Central memory CD8-positive, alpha-beta T cell (primary cell): ENCODE results near the gene GMEB1.
"Not testable (repeated sequence)": the region's sequence is repeated elsewhere in the genome, so short reads cannot be mapped to it uniquely, and the experiment has no call there.

Experiments used
- ATAC-seq: fragments of 150-1000 bp; cut with Tn5 transposase; replicated peaks from 2 replicates; pipeline ENCODE4 v1.10.0; 2022; ENCODE audit warnings: mild to moderate bottlenecking, moderate FRiP score, moderate number of reproducible peaks; ENCODE audit not compliant: poor library complexity, severe bottlenecking; ENCODE audit errors: extremely low read depth
- DNase-seq, 2 donors: peaks; one replicate each; pipeline ENCODE4 v3.0.0; 2021; ENCODE audit warnings: low spot score in 2 of 2
- H3K27ac Mint-ChIP-seq: one replicate; pipeline ENCODE4 v1.8.0; 2022; ENCODE audit warnings: low read depth, mild to moderate bottlenecking, moderate library complexity, mixed read lengths
- H3K27me3 Mint-ChIP-seq: one replicate; pipeline ENCODE4 v1.8.0; 2022; ENCODE audit warnings: mixed read lengths
- H3K36me3 Mint-ChIP-seq: one replicate; pipeline ENCODE4 v1.8.0; 2022; ENCODE audit warnings: mild to moderate bottlenecking, moderate library complexity, mixed read lengths; ENCODE audit not compliant: insufficient read depth
- H3K4me1 Mint-ChIP-seq: one replicate; pipeline ENCODE4 v1.8.0; 2022; ENCODE audit warnings: mixed read lengths
- H3K4me3 Mint-ChIP-seq: one replicate; pipeline ENCODE4 v1.8.0; 2022; ENCODE audit warnings: mild to moderate bottlenecking, moderate library complexity, mixed read lengths
- H3K9me3 Mint-ChIP-seq: one replicate; pipeline ENCODE4 v1.8.0; 2022; ENCODE audit warnings: mixed read lengths

Gene GMEB1

GRCh38 chr1:28653063-28653462 lies 15.5 kb upstream of the GMEB1 start:
- not testable (repeated sequence) for H3K4me3 Mint-ChIP-seq, ATAC-seq, H3K27me3 Mint-ChIP-seq, H3K9me3 Mint-ChIP-seq, DNase-seq, H3K27ac Mint-ChIP-seq, H3K4me1 Mint-ChIP-seq
- peaks cover 11% of the 10 kb centered on the region for H3K36me3 Mint-ChIP-seq

GRCh38 chr1:28653870-28654269 lies 14.7 kb upstream of the GMEB1 start:
- ATAC-seq, H3K4me1 Mint-ChIP-seq, H3K27me3 Mint-ChIP-seq, H3K9me3 Mint-ChIP-seq, H3K27ac Mint-ChIP-seq, DNase-seq, H3K4me3 Mint-ChIP-seq, H3K36me3 Mint-ChIP-seq: not testable (repeated sequence)

- DNase-seq, H3K4me1 Mint-ChIP-seq, H3K36me3 Mint-ChIP-seq, H3K4me3 Mint-ChIP-seq, ATAC-seq, H3K9me3 Mint-ChIP-seq, H3K27ac Mint-ChIP-seq, H3K27me3 Mint-ChIP-seq: not testable (repeated sequence)
These were observed 12.9 kb upstream of the GMEB1 start for GRCh38 chr1:28655448-28656311.

- DNase-seq (no peak), ATAC-seq (no peak)
- Mint-ChIP-seq H3K9me3 (no peaks in the 10 kb centered on the region), H3K4me1 (no peaks in the 10 kb centered on the region), H3K4me3 (no peak overlapping the region), H3K27ac (no peak overlapping the region), H3K36me3 (no peaks in the 10 kb centered on the region), H3K27me3 (no peaks in the 10 kb centered on the region)
These were observed 12.2 kb upstream of the GMEB1 start for GRCh38 chr1:28656335-28656734.

- DNase-seq (no peak), ATAC-seq (no peak)
- Mint-ChIP-seq H3K27me3 (no peaks in the 10 kb centered on the region), H3K27ac (no peak overlapping the region), H3K9me3 (no peaks in the 10 kb centered on the region), H3K36me3 (peaks cover 7% of the 10 kb centered on the region), H3K4me1 (peaks cover 5% of the 10 kb centered on the region), H3K4me3 (no peak overlapping the region)
These were observed 4.6 kb upstream of the GMEB1 start for GRCh38 chr1:28663871-28664470.

GRCh38 chr1:28666806-28667205 lies 1.8 kb upstream of the GMEB1 start:
- DNase-seq (no peak), ATAC-seq (no peak)
- H3K27me3 Mint-ChIP-seq = no peaks in the 10 kb centered on the region
- H3K4me3 Mint-ChIP-seq = peak overlapping the region; percentile 18
- H3K9me3 Mint-ChIP-seq = no peaks in the 10 kb centered on the region
- H3K27ac Mint-ChIP-seq = peak overlapping the region; percentile 59
- peaks cover 17% of the 10 kb centered on the region for H3K4me1 Mint-ChIP-seq
- peaks cover 9% of the 10 kb centered on the region for H3K36me3 Mint-ChIP-seq

- DNase-seq = peak; percentile 13 to 21
These were observed 556 bp downstream of the GMEB1 start for GRCh38 chr1:28668956-28669723.

GRCh38 chr1:28671254-28671780 lies 2.7 kb downstream of the GMEB1 start:
- Mint-ChIP-seq H3K36me3 (peaks cover 11% of the 10 kb centered on the region), H3K27ac (no peak overlapping the region), H3K9me3 (no peaks in the 10 kb centered on the region), H3K27me3 (no peaks in the 10 kb centered on the region), H3K4me3 (no peak overlapping the region), H3K4me1 (peaks cover 17% of the 10 kb centered on the region)
- no peak for DNase-seq
- no peak for ATAC-seq

More at GRCh38 chr1:28668956-28669723, 556 bp downstream of the GMEB1 start:
- ATAC-seq = peak; percentile 72
- Mint-ChIP-seq H3K27ac (peak overlapping the region; percentile 91), H3K4me3 (peak overlapping the region; percentile 80), H3K4me1 (peaks cover 17% of the 10 kb centered on the region), H3K9me3 (no peaks in the 10 kb centered on the region), H3K36me3 (peaks cover 11% of the 10 kb centered on the region), H3K27me3 (no peaks in the 10 kb centered on the region)

- not testable (repeated sequence) for ATAC-seq, H3K27me3 Mint-ChIP-seq, H3K9me3 Mint-ChIP-seq, H3K4me3 Mint-ChIP-seq, DNase-seq, H3K27ac Mint-ChIP-seq
- Mint-ChIP-seq H3K36me3 (peaks cover 10% of the 10 kb centered on the region), H3K4me1 (peaks cover 17% of the 10 kb centered on the region)
These were observed 4.4 kb downstream of the GMEB1 start for GRCh38 chr1:28672971-28673370.

- peaks cover 2% of the 10 kb centered on the region for H3K4me1 Mint-ChIP-seq
- no peak overlapping the region for H3K27ac Mint-ChIP-seq
- H3K4me3 Mint-ChIP-seq = no peak overlapping the region
- ATAC-seq = no peak
- no peaks in the 10 kb centered on the region for H3K9me3 Mint-ChIP-seq
- H3K27me3 Mint-ChIP-seq = no peaks in the 10 kb centered on the region
- peaks cover 6% of the 10 kb centered on the region for H3K36me3 Mint-ChIP-seq
- no peak for DNase-seq
These were observed 7.3 kb downstream of the GMEB1 start for GRCh38 chr1:28675924-28676257.

- H3K4me1 Mint-ChIP-seq = peaks cover 5% of the 10 kb centered on the region
- no peak overlapping the region for H3K4me3 Mint-ChIP-seq
- ATAC-seq (no peak), DNase-seq (no peak)
- no peaks in the 10 kb centered on the region for H3K27me3 Mint-ChIP-seq
- no peaks in the 10 kb centered on the region for H3K9me3 Mint-ChIP-seq
- H3K27ac Mint-ChIP-seq = no peak overlapping the region
- H3K36me3 Mint-ChIP-seq = peaks cover 27% of the 10 kb centered on the region
These were observed 11.6 kb downstream of the GMEB1 start for GRCh38 chr1:28680151-28680550.

- Mint-ChIP-seq H3K9me3 (no peaks in the 10 kb centered on the region), H3K4me3 (no peak overlapping the region), H3K27me3 (no peaks in the 10 kb centered on the region), H3K36me3 (peaks cover 36% of the 10 kb centered on the region), H3K4me1 (peaks cover 11% of the 10 kb centered on the region), H3K27ac (no peak overlapping the region)
- DNase-seq = no peak
- no peak for ATAC-seq
These were observed 14.3 kb downstream of the GMEB1 start for GRCh38 chr1:28682840-28683239.
